GM12801 (cell line): Measurements from ENCODE around the gene FLNB.

Source experiments
- CTCF ChIP-seq: IDR thresholded peaks from one replicate; pipeline ENCODE4 v1.5.1; 2011; ENCODE audit warnings: control low read depth; ENCODE audit not compliant: insufficient read length; ENCODE audit errors: extremely low read depth

FLNB gene

GRCh38 chr3:58055314-58055713 is 47.1 kb downstream of the FLNB start:
- TF ChIP-seq CTCF, result no peak

DNA sequence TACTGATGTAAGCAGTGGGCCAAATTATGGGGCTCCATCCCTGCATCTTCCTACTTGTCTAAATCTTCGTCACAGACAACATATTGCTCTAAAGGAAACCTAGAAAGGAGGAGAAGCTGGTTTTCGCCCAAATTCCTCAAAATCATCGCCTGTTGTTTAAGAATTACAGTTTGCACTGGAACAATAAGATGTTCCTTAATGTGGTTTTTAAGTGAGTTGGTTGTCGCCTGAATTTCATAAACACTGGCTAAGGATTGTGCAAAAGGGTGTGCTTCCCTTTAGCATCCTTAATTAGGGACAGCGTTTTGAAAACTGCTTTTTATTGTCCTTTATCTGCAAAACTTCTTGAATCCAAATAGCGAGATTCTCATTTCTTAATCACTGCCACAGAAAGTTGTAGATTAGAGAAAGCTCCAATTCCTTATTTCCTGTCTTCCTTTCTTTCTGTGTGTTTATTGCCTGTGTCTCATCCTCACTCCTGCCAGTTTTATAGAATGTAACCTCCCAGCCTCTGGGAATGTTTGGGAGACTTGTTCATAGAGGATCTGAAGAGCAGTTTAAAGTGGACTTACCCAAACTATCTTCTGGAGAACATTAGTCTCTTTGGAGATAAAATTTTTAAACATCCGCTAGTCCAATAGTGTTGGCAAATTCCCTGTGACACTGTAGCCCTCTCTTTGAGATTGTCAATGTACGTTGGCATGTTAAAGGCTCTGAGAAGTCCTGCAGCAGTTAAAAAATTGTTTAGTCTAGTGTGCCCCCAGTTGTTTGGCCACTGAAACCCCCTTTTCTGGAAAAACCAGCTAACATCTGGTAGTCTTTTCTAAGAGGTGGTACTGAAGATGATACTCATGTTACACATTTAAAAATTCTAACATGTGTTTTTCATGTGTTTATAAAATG is 50.4 kb downstream of the FLNB start:
- TF ChIP-seq CTCF, result no peak

GRCh38 chr3:58059349-58060321 is 51.4 kb downstream of the FLNB start:
- no peak for TF ChIP-seq CTCF

- TF ChIP-seq CTCF, result no peak
Measured at GRCh38 chr3:58062472-58062871, 54.2 kb downstream of the FLNB start.

GRCh38 chr3:58063022-58063815 is 55.0 kb downstream of the FLNB start:
- no peak for TF ChIP-seq CTCF

DNA sequence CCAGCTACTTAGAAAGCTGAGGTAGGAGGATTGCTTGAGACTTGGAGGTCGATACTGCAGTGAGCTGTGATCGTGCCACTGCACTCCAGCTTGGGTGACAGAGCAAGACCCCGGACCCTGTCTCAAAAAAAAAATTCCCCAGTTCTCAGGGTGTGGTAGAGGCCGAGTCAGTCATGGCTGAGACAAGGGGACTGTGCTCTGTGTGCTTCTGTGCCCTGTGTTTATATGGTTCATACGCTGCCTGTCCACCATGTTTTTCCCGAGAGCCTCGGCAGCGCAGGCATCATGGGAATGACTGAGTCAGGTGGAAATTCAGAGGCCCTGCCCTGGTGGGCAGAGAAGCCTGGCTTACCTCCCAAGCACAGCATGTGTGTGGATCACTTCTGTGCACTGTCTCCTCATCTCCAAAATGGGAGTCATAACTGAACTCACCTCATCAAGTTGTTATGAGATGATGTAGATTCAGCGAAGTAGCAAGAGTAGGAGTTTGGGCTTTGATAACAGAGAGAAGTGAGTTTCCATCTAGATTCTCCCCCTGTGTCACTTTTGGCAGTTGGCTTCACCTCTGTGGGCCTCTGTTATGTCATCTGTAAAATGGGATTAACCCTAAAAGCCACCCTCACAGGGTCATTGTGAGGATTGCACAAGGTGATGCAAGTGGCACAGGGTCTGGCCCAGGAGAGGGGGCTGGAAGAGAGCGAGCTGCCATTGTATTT is 56.9 kb downstream of the FLNB start:
- no peak for TF ChIP-seq CTCF
